MM.1S (cell line): Measurements from ENCODE around the gene TARS3.

ENCODE experiments used
- DNase-seq: peaks from one replicate; pipeline ENCODE4 v3.0.0-alpha.2; 2015
- H2AFZ ChIP-seq: fragments of 300-600 bp; sonication (generic); 2 replicates; pipeline ENCODE4 v1.6.0; 2016; ENCODE audit warnings: antibody characterized with exemption, low read length
- H3F3A ChIP-seq: fragments of 300-600 bp; sonication (generic); 2 replicates; pipeline ENCODE4 v1.6.1; 2016; ENCODE audit warnings: mild to moderate bottlenecking, antibody characterized with exemption, low read length, moderate library complexity, mixed read lengths; ENCODE audit not compliant: insufficient read depth
- H3K27ac ChIP-seq: fragments of 300-600 bp; sonication (generic); 2 replicates; pipeline ENCODE4 v1.5.1; 2016; ENCODE audit warnings: mild to moderate bottlenecking, low read length
- H3K27me3 ChIP-seq: fragments of 300-600 bp; sonication (generic); replicated peaks from 2 replicates; pipeline ENCODE4 v1.6.0; 2016; ENCODE audit warnings: low read length; ENCODE audit not compliant: insufficient read depth
- H3K36me3 ChIP-seq: fragments of 300-600 bp; sonication (generic); replicated peaks from 2 replicates; pipeline ENCODE4 v1.6.1; 2016; ENCODE audit warnings: mild to moderate bottlenecking, low read length, mixed read lengths; ENCODE audit not compliant: insufficient read depth
- H3K4me1 ChIP-seq: fragments of 300-600 bp; sonication (generic); 2 replicates; pipeline ENCODE4 v1.6.1; 2016; ENCODE audit warnings: low read length, mixed read lengths
- H3K4me2 ChIP-seq: fragments of 300-600 bp; sonication (generic); 2 replicates; pipeline ENCODE4 v1.6.0; 2016; ENCODE audit warnings: low read depth, low read length
- H3K4me3 ChIP-seq: fragments of 300-600 bp; sonication (generic); 2 replicates; pipeline ENCODE4 v1.5.1; 2016; ENCODE audit warnings: low read length, mixed read lengths
- H3K79me2 ChIP-seq: fragments of 300-600 bp; sonication (generic); 2 replicates; pipeline ENCODE4 v1.6.1; 2016; ENCODE audit warnings: mixed run types, low read length, mixed read lengths
- H3K9ac ChIP-seq: fragments of 300-600 bp; sonication (generic); 2 replicates; pipeline ENCODE4 v1.6.1; 2016; ENCODE audit warnings: low read length, mixed read lengths
- H3K9me2 ChIP-seq: fragments of 300-600 bp; sonication (generic); replicated peaks from 2 replicates; pipeline ENCODE4 v1.6.1; 2016; ENCODE audit warnings: mild to moderate bottlenecking, low read length, mixed read lengths; ENCODE audit not compliant: insufficient read depth
- H3K9me3 ChIP-seq: fragments of 300-600 bp; sonication (generic); replicated peaks from 2 replicates; pipeline ENCODE4 v1.6.1; 2016; ENCODE audit warnings: mild to moderate bottlenecking, low read length, mixed read lengths; ENCODE audit not compliant: insufficient read depth
- H4K20me1 ChIP-seq: fragments of 300-600 bp; sonication (generic); 2 replicates; pipeline ENCODE4 v1.6.1; 2016; ENCODE audit warnings: mild to moderate bottlenecking, low read length, moderate library complexity, mixed read lengths; ENCODE audit not compliant: insufficient read depth
- EZH2 ChIP-seq: fragments of 300-600 bp; sonication (generic); optimal IDR thresholded peaks from 2 replicates; pipeline ENCODE3; 2017; ENCODE audit warnings: low read depth, mild to moderate bottlenecking, antibody characterized with exemption, low read length, mixed read lengths
- EZH2phosphoT487 ChIP-seq: fragments of 300-600 bp; sonication (generic); IDR thresholded peaks from 2 replicates; pipeline ENCODE4 v1.6.1; 2018; ENCODE audit warnings: antibody characterized with exemption, low read length
- TF ChIP-seq, protein P1 (sequence below): fragments of 300-600 bp; sonication (generic); IDR thresholded peaks from 2 replicates; pipeline ENCODE4 v1.5.1; 2016; ENCODE audit warnings: antibody characterized with exemption, low read length, mixed read lengths

TARS3 gene

DNA sequence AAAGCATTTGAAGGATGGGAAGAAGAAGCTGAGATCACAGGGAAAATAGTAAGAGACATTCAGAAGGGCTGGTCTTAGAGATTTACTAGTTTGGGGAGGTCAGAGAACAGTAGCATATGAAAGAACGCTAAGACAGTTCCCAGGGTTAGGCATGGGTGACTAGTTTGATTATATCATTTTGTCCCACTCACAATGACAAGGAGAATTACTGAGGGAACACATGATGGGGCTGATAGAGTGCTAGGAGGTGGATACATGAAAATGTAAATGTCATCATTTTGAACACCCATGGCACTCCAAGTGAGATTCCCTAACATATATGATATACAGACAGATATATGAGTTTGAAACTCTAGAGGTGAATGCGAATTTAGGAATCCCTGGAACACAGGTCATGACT, 9.3 kb upstream of the TARS3 start:
- DNase-seq, result no peak
- H3K4me2 ChIP-seq, result no peak overlapping the region
- H3K27ac ChIP-seq, result no peak overlapping the region
- no peaks in the 10 kb centered on the region for H3F3A ChIP-seq
- TF ChIP-seq EZH2, result no peak
- TF ChIP-seq, protein P1, sequence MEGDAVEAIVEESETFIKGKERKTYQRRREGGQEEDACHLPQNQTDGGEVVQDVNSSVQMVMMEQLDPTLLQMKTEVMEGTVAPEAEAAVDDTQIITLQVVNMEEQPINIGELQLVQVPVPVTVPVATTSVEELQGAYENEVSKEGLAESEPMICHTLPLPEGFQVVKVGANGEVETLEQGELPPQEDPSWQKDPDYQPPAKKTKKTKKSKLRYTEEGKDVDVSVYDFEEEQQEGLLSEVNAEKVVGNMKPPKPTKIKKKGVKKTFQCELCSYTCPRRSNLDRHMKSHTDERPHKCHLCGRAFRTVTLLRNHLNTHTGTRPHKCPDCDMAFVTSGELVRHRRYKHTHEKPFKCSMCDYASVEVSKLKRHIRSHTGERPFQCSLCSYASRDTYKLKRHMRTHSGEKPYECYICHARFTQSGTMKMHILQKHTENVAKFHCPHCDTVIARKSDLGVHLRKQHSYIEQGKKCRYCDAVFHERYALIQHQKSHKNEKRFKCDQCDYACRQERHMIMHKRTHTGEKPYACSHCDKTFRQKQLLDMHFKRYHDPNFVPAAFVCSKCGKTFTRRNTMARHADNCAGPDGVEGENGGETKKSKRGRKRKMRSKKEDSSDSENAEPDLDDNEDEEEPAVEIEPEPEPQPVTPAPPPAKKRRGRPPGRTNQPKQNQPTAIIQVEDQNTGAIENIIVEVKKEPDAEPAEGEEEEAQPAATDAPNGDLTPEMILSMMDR, result no peak
- no peak for TF ChIP-seq EZH2phosphoT487
- no peak overlapping the region for H3K9ac ChIP-seq
- H3K9me2 ChIP-seq, result no peaks in the 10 kb centered on the region
- H3K9me3 ChIP-seq, result no peaks in the 10 kb centered on the region
- H2AFZ ChIP-seq, result no peak overlapping the region
- H3K4me3 ChIP-seq, result no peak overlapping the region
- no peaks in the 10 kb centered on the region for H3K4me1 ChIP-seq
- no peaks in the 10 kb centered on the region for H4K20me1 ChIP-seq
- H3K27me3 ChIP-seq, result no peaks in the 10 kb centered on the region
- H3K79me2 ChIP-seq, result no peaks in the 10 kb centered on the region
- no peaks in the 10 kb centered on the region for H3K36me3 ChIP-seq

DNA sequence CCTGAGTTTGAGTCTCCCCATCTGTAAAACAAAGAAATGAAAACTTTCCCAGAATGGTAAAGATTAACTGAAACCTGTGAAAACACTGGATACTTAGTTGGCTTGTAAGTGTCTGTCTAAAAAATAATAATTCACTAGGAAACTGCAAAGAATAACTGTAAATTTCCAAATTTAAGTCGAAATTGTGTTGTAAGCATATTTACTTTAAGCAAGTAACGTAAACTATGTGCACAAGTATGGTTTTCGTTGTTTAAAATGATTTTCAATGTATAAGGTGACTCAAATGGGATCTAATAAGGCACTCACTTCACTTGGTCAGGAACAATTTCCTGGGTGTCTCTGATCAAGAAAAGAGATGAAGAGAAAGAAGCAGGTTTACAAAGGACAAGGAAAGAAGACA, 8.5 kb upstream of the TARS3 start:
- no peak for TF ChIP-seq EZH2phosphoT487
- TF ChIP-seq EZH2, result no peak
- TF ChIP-seq, protein P1, result no peak

DNA sequence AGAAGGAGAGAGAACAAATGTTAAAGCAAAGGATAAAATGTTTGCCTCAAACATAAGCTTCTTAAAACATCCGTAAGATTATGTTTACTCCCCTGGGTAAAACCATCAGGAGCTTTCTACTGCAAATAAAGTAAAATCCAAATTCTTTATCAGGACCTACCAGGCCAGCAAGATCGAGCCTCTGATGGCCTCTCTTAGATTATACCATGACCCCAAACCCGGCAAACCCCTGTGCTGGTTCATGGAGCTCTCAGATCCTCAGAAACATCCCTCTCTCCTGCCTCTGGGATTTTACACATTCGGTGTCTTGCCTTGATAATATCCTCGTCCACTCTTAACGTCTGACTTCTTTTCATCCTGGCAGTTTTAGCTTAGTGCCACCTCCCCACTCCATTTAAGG, 7.5 kb upstream of the TARS3 start:
- Histone ChIP-seq H3K9me3 (no peaks in the 10 kb centered on the region), H3K4me1 (no peaks in the 10 kb centered on the region), H3K9ac (no peak overlapping the region), H2AFZ (no peak overlapping the region), H3K36me3 (no peaks in the 10 kb centered on the region), H4K20me1 (no peaks in the 10 kb centered on the region), H3F3A (no peaks in the 10 kb centered on the region), H3K4me3 (no peak overlapping the region), H3K27me3 (no peaks in the 10 kb centered on the region), H3K4me2 (no peak overlapping the region), H3K9me2 (no peaks in the 10 kb centered on the region), H3K79me2 (no peaks in the 10 kb centered on the region), H3K27ac (no peak overlapping the region)
- TF ChIP-seq, protein P1, result no peak
- no peak for TF ChIP-seq EZH2
- TF ChIP-seq EZH2phosphoT487, result no peak
- no peak for DNase-seq

More for the DNA sequence above, 8.5 kb upstream of the TARS3 start:
- no peak overlapping the region for H3K4me3 ChIP-seq
- no peaks in the 10 kb centered on the region for H3K9me3 ChIP-seq
- H3F3A ChIP-seq, result no peaks in the 10 kb centered on the region
- no peak for DNase-seq
- no peaks in the 10 kb centered on the region for H3K9me2 ChIP-seq
- no peaks in the 10 kb centered on the region for H3K36me3 ChIP-seq
- no peak overlapping the region for H3K9ac ChIP-seq
- H3K27ac ChIP-seq, result no peak overlapping the region
- no peaks in the 10 kb centered on the region for H3K4me1 ChIP-seq
- H3K4me2 ChIP-seq, result no peak overlapping the region
- H3K79me2 ChIP-seq, result no peaks in the 10 kb centered on the region
- H3K27me3 ChIP-seq, result no peaks in the 10 kb centered on the region
- no peaks in the 10 kb centered on the region for H4K20me1 ChIP-seq
- H2AFZ ChIP-seq, result no peak overlapping the region
